Activated CD4-positive, alpha-beta T cell treated with anti-CD3 and anti-CD28 coated beads, Interleukin-2, amount 10 ng/mL, durations not matched to agents 24 days and 14 days (primary cell): ENCODE results near the gene UBIAD1. TPM values are rescaled to one million over a fixed set of nuclear protein-coding genes. Genes with fewer than 3 reads are reported as not detected.

Experiments used
- DNase-seq: peaks from one replicate; pipeline ENCODE4 v3.0.0; 2022
- H3K27ac Mint-ChIP-seq: one replicate; pipeline ENCODE4 v1.8.0; 2022; ENCODE audit warnings: mild to moderate bottlenecking, mixed read lengths
- H3K27me3 Mint-ChIP-seq: one replicate; pipeline ENCODE4 v1.8.0; 2022; ENCODE audit warnings: mixed read lengths
- H3K36me3 Mint-ChIP-seq: one replicate; pipeline ENCODE4 v1.8.0; 2022; ENCODE audit warnings: low read depth, mild to moderate bottlenecking, mixed read lengths
- H3K4me1 Mint-ChIP-seq: one replicate; pipeline ENCODE4 v1.8.0; 2021; ENCODE audit warnings: mixed read lengths
- H3K4me3 Mint-ChIP-seq: one replicate; pipeline ENCODE4 v1.8.0; 2022; ENCODE audit warnings: mild to moderate bottlenecking, moderate library complexity, mixed read lengths
- H3K9me3 Mint-ChIP-seq: one replicate; pipeline ENCODE4 v1.8.0; 2021; ENCODE audit warnings: mixed read lengths
- intact Hi-C: fragments of 100-400 bp; cut with micrococcal nuclease; formaldehyde crosslinking; loops from one replicate; pipeline ENCODE4 v1.15.1; 2023
- total RNA-seq: library from RNA; stranded (reverse); gene quantifications from 2 replicates; pipeline ENCODE4 v1.2.3, GENCODE V29; 2022

Gene UBIAD1
- total RNA-seq, 1 donor from 2014 or later, result 32.4 TPM

- Mint-ChIP-seq H3K36me3 (no peaks in the 10 kb centered on the region), H3K27ac (no peak overlapping the region), H3K4me3 (no peak overlapping the region), H3K27me3 (peaks cover 4% of the 10 kb centered on the region), H3K4me1 (peaks cover 5% of the 10 kb centered on the region), H3K9me3 (no peaks in the 10 kb centered on the region)
- no peak for DNase-seq
- intact Hi-C loops, result no loop called here
Measured at GRCh38 chr1:11307852-11308251, 34.9 kb downstream of the UBIAD1 start.

GRCh38 chr1:11308699-11309224 is 35.8 kb downstream of the UBIAD1 start:
- intact Hi-C loops, result no loop called here
- H3K27me3 Mint-ChIP-seq, result peaks cover 4% of the 10 kb centered on the region
- H3K36me3 Mint-ChIP-seq, result no peaks in the 10 kb centered on the region
- no peaks in the 10 kb centered on the region for H3K9me3 Mint-ChIP-seq
- H3K4me1 Mint-ChIP-seq, result peaks cover 5% of the 10 kb centered on the region
- no peak overlapping the region for H3K27ac Mint-ChIP-seq
- no peak for DNase-seq
- H3K4me3 Mint-ChIP-seq, result no peak overlapping the region

- Mint-ChIP-seq H3K4me1 (peaks cover 5% of the 10 kb centered on the region), H3K36me3 (no peaks in the 10 kb centered on the region), H3K9me3 (no peaks in the 10 kb centered on the region), H3K27ac (no peak overlapping the region), H3K4me3 (no peak overlapping the region), H3K27me3 (peaks cover 4% of the 10 kb centered on the region)
- DNase-seq, result no peak
- intact Hi-C loops, result no loop called here
Measured at GRCh38 chr1:11309385-11309784, 36.4 kb downstream of the UBIAD1 start.

GRCh38 chr1:11311816-11312755 is 39.1 kb downstream of the UBIAD1 start:
- Mint-ChIP-seq H3K4me3 (no peak overlapping the region), H3K4me1 (peaks cover 5% of the 10 kb centered on the region), H3K36me3 (no peaks in the 10 kb centered on the region), H3K9me3 (no peaks in the 10 kb centered on the region), H3K27ac (no peak overlapping the region), H3K27me3 (peaks cover 4% of the 10 kb centered on the region)
- intact Hi-C loops, result no loop called here
- no peak for DNase-seq

- H3K27ac Mint-ChIP-seq, result no peak overlapping the region
- no peak overlapping the region for H3K4me3 Mint-ChIP-seq
- H3K27me3 Mint-ChIP-seq, result peaks cover 3% of the 10 kb centered on the region
- peaks cover 5% of the 10 kb centered on the region for H3K4me1 Mint-ChIP-seq
- H3K9me3 Mint-ChIP-seq, result no peaks in the 10 kb centered on the region
- no peak for DNase-seq
- intact Hi-C loops, result no loop called here
- H3K36me3 Mint-ChIP-seq, result no peaks in the 10 kb centered on the region
Measured at GRCh38 chr1:11314959-11315358, 42.0 kb downstream of the UBIAD1 start.

- no peaks in the 10 kb centered on the region for H3K36me3 Mint-ChIP-seq
- H3K27me3 Mint-ChIP-seq, result no peaks in the 10 kb centered on the region
- no peak overlapping the region for H3K27ac Mint-ChIP-seq
- H3K4me3 Mint-ChIP-seq, result no peak overlapping the region
- intact Hi-C loops, result no loop called here
- no peaks in the 10 kb centered on the region for H3K9me3 Mint-ChIP-seq
- H3K4me1 Mint-ChIP-seq, result peaks cover 9% of the 10 kb centered on the region
- no peak for DNase-seq
Measured at GRCh38 chr1:11316701-11317100, 43.7 kb downstream of the UBIAD1 start.

- Mint-ChIP-seq H3K9me3 (no peaks in the 10 kb centered on the region), H3K4me3 (no peak overlapping the region), H3K36me3 (no peaks in the 10 kb centered on the region), H3K4me1 (peaks cover 4% of the 10 kb centered on the region), H3K27me3 (no peaks in the 10 kb centered on the region), H3K27ac (no peak overlapping the region)
- no peak for DNase-seq
- intact Hi-C loops, result no loop called here
Measured at GRCh38 chr1:11318982-11319381, 46.0 kb downstream of the UBIAD1 start.

GRCh38 chr1:11320153-11320936 is 47.3 kb downstream of the UBIAD1 start:
- no peak overlapping the region for H3K4me3 Mint-ChIP-seq
- intact Hi-C loops, result loop anchor here (5.0 kb wide), 1 partner anchor 322 kb away; no protein-coding TSS in a partner anchor
- peak; percentile 80 for DNase-seq
- H3K27ac Mint-ChIP-seq, result no peak overlapping the region
- H3K36me3 Mint-ChIP-seq, result no peaks in the 10 kb centered on the region
- H3K9me3 Mint-ChIP-seq, result no peaks in the 10 kb centered on the region
- peaks cover 4% of the 10 kb centered on the region for H3K4me1 Mint-ChIP-seq
- H3K27me3 Mint-ChIP-seq, result no peaks in the 10 kb centered on the region

GRCh38 chr1:11321656-11322491 is 48.9 kb downstream of the UBIAD1 start:
- H3K9me3 Mint-ChIP-seq, result no peaks in the 10 kb centered on the region
- peaks cover 4% of the 10 kb centered on the region for H3K4me1 Mint-ChIP-seq
- intact Hi-C loops, result loop anchor here (5.0 kb wide), 1 partner anchor 320 kb away; no protein-coding TSS in a partner anchor
- H3K27ac Mint-ChIP-seq, result no peak overlapping the region
- no peak overlapping the region for H3K4me3 Mint-ChIP-seq
- DNase-seq, result no peak
- H3K27me3 Mint-ChIP-seq, result no peaks in the 10 kb centered on the region
- H3K36me3 Mint-ChIP-seq, result no peaks in the 10 kb centered on the region

GRCh38 chr1:11324567-11325165 is 51.7 kb downstream of the UBIAD1 start:
- Mint-ChIP-seq H3K4me3 (no peak overlapping the region), H3K27ac (no peak overlapping the region), H3K27me3 (no peaks in the 10 kb centered on the region), H3K36me3 (no peaks in the 10 kb centered on the region), H3K9me3 (no peaks in the 10 kb centered on the region), H3K4me1 (peaks cover 4% of the 10 kb centered on the region)
- intact Hi-C loops, result loop anchor here (5.0 kb wide), 1 partner anchor 318 kb away; no protein-coding TSS in a partner anchor
- no peak for DNase-seq

GRCh38 chr1:11326070-11326469 is 53.1 kb downstream of the UBIAD1 start:
- Mint-ChIP-seq H3K27me3 (peaks cover 1% of the 10 kb centered on the region), H3K27ac (no peak overlapping the region), H3K36me3 (no peaks in the 10 kb centered on the region), H3K9me3 (no peaks in the 10 kb centered on the region), H3K4me3 (no peak overlapping the region), H3K4me1 (no peaks in the 10 kb centered on the region)
- intact Hi-C loops, result no loop called here
- no peak for DNase-seq

GRCh38 chr1:11328444-11328843 is 55.4 kb downstream of the UBIAD1 start:
- intact Hi-C loops, result no loop called here
- no peaks in the 10 kb centered on the region for H3K4me1 Mint-ChIP-seq
- H3K36me3 Mint-ChIP-seq, result no peaks in the 10 kb centered on the region
- no peak overlapping the region for H3K27ac Mint-ChIP-seq
- H3K27me3 Mint-ChIP-seq, result peaks cover 3% of the 10 kb centered on the region
- no peak for DNase-seq
- no peaks in the 10 kb centered on the region for H3K9me3 Mint-ChIP-seq
- no peak overlapping the region for H3K4me3 Mint-ChIP-seq

GRCh38 chr1:11330411-11330810 is 57.4 kb downstream of the UBIAD1 start:
- Mint-ChIP-seq H3K27ac (no peak overlapping the region), H3K36me3 (no peaks in the 10 kb centered on the region), H3K27me3 (peaks cover 3% of the 10 kb centered on the region), H3K4me3 (no peak overlapping the region), H3K4me1 (no peaks in the 10 kb centered on the region), H3K9me3 (no peaks in the 10 kb centered on the region)
- intact Hi-C loops, result no loop called here
- DNase-seq, result no peak
